Suprapubic skin (tissue), 4 donors: ENCODE measurements around the gene NEK4. TPM values are rescaled to one million over a fixed set of nuclear protein-coding genes. Genes with fewer than 3 reads are reported as not detected.

ENCODE experiments used
- DNase-seq, 2 donors: peaks; one replicate each; pipeline ENCODE4 v3.0.0-alpha.2; 2019; ENCODE audit warnings: low spot score in 2 of 2
- H3K27ac ChIP-seq: fragments of 200-600 bp; sonication (generic); one replicate; pipeline ENCODE4 v1.5.1; 2019
- H3K27me3 ChIP-seq: fragments of 200-600 bp; sonication (generic); one replicate; pipeline ENCODE4 v1.5.1; 2019
- H3K36me3 ChIP-seq: fragments of 200-600 bp; sonication (generic); one replicate; pipeline ENCODE4 v1.5.1; 2019
- H3K4me1 ChIP-seq: fragments of 200-600 bp; sonication (generic); one replicate; pipeline ENCODE4 v1.5.1; 2019
- H3K4me3 ChIP-seq: fragments of 200-600 bp; sonication (generic); one replicate; pipeline ENCODE4 v1.5.1; 2019; ENCODE audit warnings: mild to moderate bottlenecking
- H3K9me3 ChIP-seq: fragments of 200-600 bp; sonication (generic); one replicate; pipeline ENCODE4 v1.5.1; 2019
- CTCF ChIP-seq, 2 donors: fragments of 200-600 bp in 1 of 2; fragments of 450-650 bp in 1 of 2; sonication (generic) in 1 of 2; IDR thresholded peaks; one replicate each; pipeline ENCODE4 v1.5.1; 2016 to 2019; ENCODE audit warnings: antibody characterized with exemption in 2 of 2, mild to moderate bottlenecking in 1 of 2, moderate library complexity in 1 of 2
- EP300 ChIP-seq: sonication (generic); formaldehyde crosslinking; IDR thresholded peaks from one replicate; pipeline ENCODE4 v1.6.1; 2017; ENCODE audit warnings: antibody characterized with exemption
- POLR2A ChIP-seq, 2 donors: fragments of 450-650 bp; IDR thresholded peaks; one replicate each; pipeline ENCODE4 v1.6.1; 2017; ENCODE audit warnings: antibody characterized with exemption in 2 of 2, mild to moderate bottlenecking in 2 of 2, moderate library complexity in 2 of 2
- POLR2AphosphoS5 ChIP-seq, 3 donors: sonication (generic); formaldehyde crosslinking; IDR thresholded peaks; one replicate each; pipeline ENCODE4 v1.6.1; 2017; ENCODE audit warnings: antibody characterized with exemption in 3 of 3
- WGBS: methylation state at CpG from one replicate; pipeline ENCODE4 v1.1.5; 2018; 5-methylcytosine and 5-hydroxymethylcytosine counted together
- total RNA-seq, 4 donors: library from RNA; depleted of rRNA; stranded (reverse); fragments of >200 nt; gene quantifications; one replicate each; pipeline ENCODE4 v1.1.0, GENCODE V29; 2016

NEK4 gene
- total RNA-seq, 4 donors from 2014 or later: 12.3 to 20.6 (median 15.5) TPM

GRCh38 chr3:52793702-52794611, 23.2 kb upstream of the NEK4 start:
- H3K4me1 ChIP-seq: peaks cover 8% of the 10 kb centered on the region
- no peak overlapping the region for H3K4me3 ChIP-seq
- no peak for DNase-seq
- no peaks in the 10 kb centered on the region for H3K27me3 ChIP-seq
- TF ChIP-seq POLR2AphosphoS5 (IDR thresholded peaks at IDR 0.05) (no peak), POLR2A (IDR thresholded peaks at IDR 0.05) (no peak), EP300 (no peak)
- no peaks in the 10 kb centered on the region for H3K9me3 ChIP-seq
- no peak overlapping the region for H3K27ac ChIP-seq
- 96% methylated on average over 7 of the region's 9 CpGs for WGBS
- no peaks in the 10 kb centered on the region for H3K36me3 ChIP-seq

DNA sequence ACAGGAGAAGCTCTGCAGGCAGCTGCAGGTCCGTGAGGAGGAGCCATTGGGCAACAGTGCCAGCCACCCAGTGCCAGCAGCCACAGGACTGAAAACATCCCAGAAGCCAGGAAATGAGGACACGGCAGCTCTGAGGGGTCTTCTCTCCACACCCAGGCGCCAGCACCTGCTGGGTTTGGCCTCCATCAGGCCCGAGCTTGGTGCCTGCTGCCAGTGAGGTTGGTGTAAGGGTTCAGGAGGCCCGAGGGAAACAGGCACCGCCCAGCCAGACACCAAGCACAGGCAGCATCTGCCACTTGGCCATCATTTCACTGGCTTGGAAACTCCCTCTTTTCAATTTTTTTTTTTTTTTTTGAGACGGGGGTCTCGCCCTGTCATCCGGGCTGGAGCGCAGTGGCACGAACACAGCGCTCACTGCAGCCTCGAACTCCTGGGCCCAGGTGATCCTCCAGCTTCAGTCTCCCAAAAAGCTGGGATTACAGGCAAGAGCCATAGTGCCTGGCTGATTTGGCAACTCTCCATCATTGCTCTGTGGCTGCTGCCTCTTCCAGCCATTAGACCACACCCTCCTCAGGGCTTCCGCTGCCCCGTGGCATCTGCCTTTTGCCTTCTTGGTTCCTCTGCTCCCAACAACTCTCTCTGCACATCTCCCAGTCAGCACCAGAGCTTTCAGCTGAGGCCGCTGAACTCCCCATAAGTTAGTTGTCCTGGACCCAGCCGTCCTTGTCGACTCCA, 22.4 kb upstream of the NEK4 start:
- H3K4me3 ChIP-seq: no peak overlapping the region
- H3K9me3 ChIP-seq: no peaks in the 10 kb centered on the region
- H3K27me3 ChIP-seq: no peaks in the 10 kb centered on the region
- DNase-seq: no peak
- peaks cover 8% of the 10 kb centered on the region for H3K4me1 ChIP-seq
- 55% methylated on average over 18 of the region's 18 CpGs for WGBS
- TF ChIP-seq POLR2AphosphoS5 (IDR thresholded peaks at IDR 0.05): no peak
- TF ChIP-seq POLR2A (IDR thresholded peaks at IDR 0.05): no peak
- TF ChIP-seq EP300: no peak
- no peak for TF ChIP-seq CTCF (IDR thresholded peaks at IDR 0.05)
- H3K27ac ChIP-seq: no peak overlapping the region
- H3K36me3 ChIP-seq: no peaks in the 10 kb centered on the region

- H3K27me3 ChIP-seq: no peaks in the 10 kb centered on the region
- no peak overlapping the region for H3K27ac ChIP-seq
- no peak overlapping the region for H3K4me3 ChIP-seq
- no peaks in the 10 kb centered on the region for H3K36me3 ChIP-seq
- no peaks in the 10 kb centered on the region for H3K9me3 ChIP-seq
- TF ChIP-seq POLR2A (IDR thresholded peaks at IDR 0.05): no peak
- TF ChIP-seq EP300: no peak
- TF ChIP-seq POLR2AphosphoS5 (IDR thresholded peaks at IDR 0.05): no peak
- TF ChIP-seq CTCF (IDR thresholded peaks at IDR 0.05): no peak
- 100% methylated on average over 2 of the region's 7 CpGs for WGBS
- peaks cover 8% of the 10 kb centered on the region for H3K4me1 ChIP-seq
- no peak for DNase-seq
Measured at GRCh38 chr3:52792413-52792812, 21.7 kb upstream of the NEK4 start.

DNA sequence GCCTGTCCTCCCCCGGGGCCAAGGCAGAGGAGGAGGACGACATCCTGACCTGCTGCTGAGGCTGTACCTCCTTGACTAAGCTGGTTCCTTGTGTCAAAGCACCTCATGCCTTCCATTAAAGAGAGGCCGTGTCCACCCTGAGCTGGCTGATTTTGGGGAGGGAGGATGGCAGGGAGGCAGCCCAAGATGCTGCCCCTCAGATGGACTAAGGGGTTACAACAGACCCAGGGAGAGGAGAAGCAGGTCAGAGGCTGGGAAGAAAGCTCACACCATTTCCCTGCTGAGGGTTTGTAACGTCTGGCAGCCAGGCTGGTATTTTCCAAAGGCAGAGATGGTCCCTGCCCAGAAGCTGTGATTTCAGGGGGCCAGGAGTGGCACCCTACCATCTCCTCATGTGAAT, 21.2 kb upstream of the NEK4 start:
- H3K27me3 ChIP-seq: no peaks in the 10 kb centered on the region
- TF ChIP-seq POLR2A (IDR thresholded peaks at IDR 0.05): no peak
- TF ChIP-seq CTCF (IDR thresholded peaks at IDR 0.05): no peak
- TF ChIP-seq POLR2AphosphoS5 (IDR thresholded peaks at IDR 0.05): no peak
- H3K9me3 ChIP-seq: no peaks in the 10 kb centered on the region
- no peak overlapping the region for H3K4me3 ChIP-seq
- no peak overlapping the region for H3K27ac ChIP-seq
- no peak for DNase-seq
- 93% methylated on average over 2 of the region's 4 CpGs for WGBS
- H3K36me3 ChIP-seq: no peaks in the 10 kb centered on the region
- H3K4me1 ChIP-seq: peaks cover 11% of the 10 kb centered on the region

GRCh38 chr3:52791366-52791765, 20.6 kb upstream of the NEK4 start:
- Histone ChIP-seq H3K27ac (no peak overlapping the region), H3K4me3 (no peak overlapping the region), H3K9me3 (no peaks in the 10 kb centered on the region), H3K27me3 (no peaks in the 10 kb centered on the region), H3K4me1 (peaks cover 11% of the 10 kb centered on the region), H3K36me3 (no peaks in the 10 kb centered on the region)
- 88% methylated on average over 12 of the region's 12 CpGs for WGBS
- DNase-seq: no peak
- TF ChIP-seq CTCF (IDR thresholded peaks at IDR 0.05) (no peak), POLR2AphosphoS5 (IDR thresholded peaks at IDR 0.05) (no peak), POLR2A (IDR thresholded peaks at IDR 0.05) (no peak), EP300 (no peak)
